K562 (cell line): ENCODE measurements around the gene BFSP1.

ENCODE experiments used
- ADNP ChIP-seq: fragments of 200-800 bp; sonication (Bioruptor generic); IDR thresholded peaks from 2 replicates; pipeline ENCODE4 v1.6.1; 2016; ENCODE audit warnings: missing genetic modification characterization, missing compliant biosample characterization
- EZH2 ChIP-seq: IDR thresholded peaks from 2 replicates; pipeline ENCODE4 v1.6.1; 2012; ENCODE audit warnings: low read depth, mild to moderate bottlenecking, inconsistent platforms, low read length, borderline replicate concordance
- GABPA ChIP-seq: fragments of 200-800 bp; sonication (Bioruptor generic); conservative IDR thresholded peaks from 2 replicates; pipeline ENCODE4 v1.6.1; 2016; ENCODE audit warnings: low read depth, missing genetic modification characterization, missing compliant biosample characterization
- KLF13 ChIP-seq: fragments of 450-650 bp; IDR thresholded peaks from 2 replicates; pipeline ENCODE4 v1.6.1; 2016; ENCODE audit warnings: missing genetic modification characterization, low read depth, mild to moderate bottlenecking, missing compliant biosample characterization, moderate library complexity, borderline replicate concordance
- SMARCE1 ChIP-seq: fragments of 450-650 bp; IDR thresholded peaks from 2 replicates; pipeline ENCODE4 v1.7.1; 2016; ENCODE audit warnings: mild to moderate bottlenecking
- TAL1 ChIP-seq: fragments of 450-650 bp; IDR thresholded peaks from 2 replicates; pipeline ENCODE4 v1.6.1; 2016; ENCODE audit warnings: mild to moderate bottlenecking
- ZC3H11A ChIP-seq: IDR thresholded peaks from 2 replicates; pipeline ENCODE4 v1.6.1; 2012; ENCODE audit warnings: low read depth, low read length, improper control_type of control experiment

DNA sequence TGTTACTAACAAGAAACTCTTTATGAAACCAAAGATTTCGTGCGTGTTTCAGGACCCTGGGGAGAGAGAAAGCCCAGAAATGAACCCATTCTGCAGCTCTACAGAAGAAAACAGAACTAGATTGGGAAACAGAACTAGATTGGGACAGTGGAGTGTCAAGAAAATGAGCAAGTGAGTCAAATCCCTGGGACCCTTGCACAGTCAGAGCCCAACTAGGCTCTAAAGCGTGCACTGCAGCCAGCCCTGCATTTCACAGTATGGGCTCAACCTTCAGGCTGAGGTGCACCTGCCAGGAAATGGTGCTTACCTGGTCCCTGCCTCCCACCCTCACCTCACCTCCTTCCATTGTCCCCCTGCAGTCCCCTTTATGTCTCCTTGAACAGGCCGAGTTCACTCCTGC lies 39.7 kb downstream of the BFSP1 start:
- no peak for TF ChIP-seq ADNP (tag)
- no peak for TF ChIP-seq TAL1
- no peak for TF ChIP-seq EZH2
- no peak for TF ChIP-seq ZC3H11A
- TF ChIP-seq KLF13 = no peak
- TF ChIP-seq GABPA = no peak
- no peak for TF ChIP-seq SMARCE1
